Activated CD4-positive, alpha-beta T cell treated with anti-CD3 and anti-CD28 coated beads, Interleukin-2, amount 10 ng/mL, durations not matched to agents 24 days and 14 days (primary cell): ENCODE measurements around the gene WDR83. TPM values are rescaled to one million over a fixed set of nuclear protein-coding genes. Genes with fewer than 3 reads are reported as not detected.
"Not testable (repeated sequence)": the region's sequence is repeated elsewhere in the genome, so short reads cannot be mapped to it uniquely, and the experiment has no call there.

Source experiments
- DNase-seq: peaks from one replicate; pipeline ENCODE4 v3.0.0; 2022
- H3K27ac Mint-ChIP-seq: one replicate; pipeline ENCODE4 v1.8.0; 2022; ENCODE audit warnings: mild to moderate bottlenecking, mixed read lengths
- H3K27me3 Mint-ChIP-seq: one replicate; pipeline ENCODE4 v1.8.0; 2022; ENCODE audit warnings: mixed read lengths
- H3K36me3 Mint-ChIP-seq: one replicate; pipeline ENCODE4 v1.8.0; 2022; ENCODE audit warnings: low read depth, mild to moderate bottlenecking, mixed read lengths
- H3K4me1 Mint-ChIP-seq: one replicate; pipeline ENCODE4 v1.8.0; 2021; ENCODE audit warnings: mixed read lengths
- H3K4me3 Mint-ChIP-seq: one replicate; pipeline ENCODE4 v1.8.0; 2022; ENCODE audit warnings: mild to moderate bottlenecking, moderate library complexity, mixed read lengths
- H3K9me3 Mint-ChIP-seq: one replicate; pipeline ENCODE4 v1.8.0; 2021; ENCODE audit warnings: mixed read lengths
- intact Hi-C: fragments of 100-400 bp; cut with micrococcal nuclease; formaldehyde crosslinking; loops from one replicate; pipeline ENCODE4 v1.15.1; 2023
- total RNA-seq: library from RNA; stranded (reverse); gene quantifications from 2 replicates; pipeline ENCODE4 v1.2.3, GENCODE V29; 2022

Gene WDR83
- total RNA-seq: 21.7 and 27.1 TPM in 2 replicates

- intact Hi-C loops: loop anchor here (1.0 to 2.0 kb wide), 2 partner anchors 26 to 56 kb away; partner anchors contain the start of genes ZNF490 and ZNF791
- DNase-seq: peak; percentile 95
- H3K9me3 Mint-ChIP-seq: no peaks in the 10 kb centered on the region
- peak within 1 kb of the TSS; percentile 98 for H3K27ac Mint-ChIP-seq
- H3K36me3 Mint-ChIP-seq: peaks cover 38% of the 10 kb centered on the region
- peaks cover 41% of the 10 kb centered on the region for H3K4me1 Mint-ChIP-seq
- no peaks in the 10 kb centered on the region for H3K27me3 Mint-ChIP-seq
- peak within 1 kb of the TSS; percentile 92 for H3K4me3 Mint-ChIP-seq
Observed at GRCh38 chr19:12666265-12667048, at the start of gene WDR83, which contains the start of gene MAN2B1. Gene WDR83 (plus strand): TSS chr19:12666807. CDS start chr19:12669791, 2,984 bp downstream. Gene MAN2B1 (minus strand): TSS chr19:12666742. CDS start chr19:12666701, 41 bp downstream.

- Mint-ChIP-seq H3K27me3 (no peaks in the 10 kb centered on the region), H3K27ac (no peak overlapping the region), H3K4me1 (peaks cover 17% of the 10 kb centered on the region), H3K36me3 (peaks cover 58% of the 10 kb centered on the region), H3K9me3 (peaks cover 3% of the 10 kb centered on the region), H3K4me3 (no peak overlapping the region)
- DNase-seq: no peak
- intact Hi-C loops: no loop called here
Observed at GRCh38 chr19:12617646-12618045, 49.0 kb upstream of the WDR83 start.

- H3K27ac Mint-ChIP-seq, H3K4me3 Mint-ChIP-seq, DNase-seq, H3K4me1 Mint-ChIP-seq, H3K9me3 Mint-ChIP-seq, intact Hi-C loops, H3K27me3 Mint-ChIP-seq: not testable (repeated sequence)
- H3K36me3 Mint-ChIP-seq: peaks cover 65% of the 10 kb centered on the region
Observed at GRCh38 chr19:12621253-12622024, 45.2 kb upstream of the WDR83 start.

GRCh38 chr19:12623361-12624031 is 43.1 kb upstream of the WDR83 start:
- Mint-ChIP-seq H3K36me3 (peaks cover 74% of the 10 kb centered on the region), H3K9me3 (peaks cover 5% of the 10 kb centered on the region), H3K4me1 (no peaks in the 10 kb centered on the region), H3K4me3 (no peak overlapping the region), H3K27me3 (no peaks in the 10 kb centered on the region), H3K27ac (no peak overlapping the region)
- intact Hi-C loops: no loop called here
- no peak for DNase-seq

- H3K36me3 Mint-ChIP-seq: peaks cover 86% of the 10 kb centered on the region
- peaks cover 13% of the 10 kb centered on the region for H3K9me3 Mint-ChIP-seq
- intact Hi-C loops: no loop called here
- no peak for DNase-seq
- H3K4me3 Mint-ChIP-seq: no peak overlapping the region
- H3K27me3 Mint-ChIP-seq: no peaks in the 10 kb centered on the region
- H3K27ac Mint-ChIP-seq: no peak overlapping the region
- no peaks in the 10 kb centered on the region for H3K4me1 Mint-ChIP-seq
Observed at GRCh38 chr19:12626958-12627357, 39.6 kb upstream of the WDR83 start.

- H3K27me3 Mint-ChIP-seq: no peaks in the 10 kb centered on the region
Observed at GRCh38 chr19:12628040-12629022, 38.3 kb upstream of the WDR83 start.

GRCh38 chr19:12629215-12629614 is 37.4 kb upstream of the WDR83 start:
- no peak overlapping the region for H3K4me3 Mint-ChIP-seq
- peaks cover 13% of the 10 kb centered on the region for H3K9me3 Mint-ChIP-seq
- intact Hi-C loops: no loop called here
- no peaks in the 10 kb centered on the region for H3K4me1 Mint-ChIP-seq
- H3K36me3 Mint-ChIP-seq: peaks cover 88% of the 10 kb centered on the region
- no peaks in the 10 kb centered on the region for H3K27me3 Mint-ChIP-seq
- no peak overlapping the region for H3K27ac Mint-ChIP-seq
- no peak for DNase-seq

More at GRCh38 chr19:12628040-12629022, 38.3 kb upstream of the WDR83 start:
- H3K36me3 Mint-ChIP-seq: peaks cover 87% of the 10 kb centered on the region
- no peaks in the 10 kb centered on the region for H3K4me1 Mint-ChIP-seq
- DNase-seq: no peak
- H3K27ac Mint-ChIP-seq: no peak overlapping the region
- peaks cover 13% of the 10 kb centered on the region for H3K9me3 Mint-ChIP-seq
- H3K4me3 Mint-ChIP-seq: no peak overlapping the region
- intact Hi-C loops: no loop called here

GRCh38 chr19:12636631-12637030 is 30.0 kb upstream of the WDR83 start:
- Mint-ChIP-seq H3K36me3 (peaks cover 38% of the 10 kb centered on the region), H3K27ac (no peak overlapping the region), H3K9me3 (no peaks in the 10 kb centered on the region), H3K27me3 (no peaks in the 10 kb centered on the region), H3K4me1 (peaks cover 13% of the 10 kb centered on the region), H3K4me3 (no peak overlapping the region)
- intact Hi-C loops: no loop called here
- no peak for DNase-seq

GRCh38 chr19:12638611-12639182 is 27.9 kb upstream of the WDR83 start:
- Mint-ChIP-seq H3K27me3 (no peaks in the 10 kb centered on the region), H3K27ac (no peak overlapping the region), H3K36me3 (peaks cover 26% of the 10 kb centered on the region), H3K9me3 (no peaks in the 10 kb centered on the region), H3K4me1 (peaks cover 13% of the 10 kb centered on the region), H3K4me3 (no peak overlapping the region)
- DNase-seq: no peak
- intact Hi-C loops: no loop called here

GRCh38 chr19:12639901-12640613 is 26.6 kb upstream of the WDR83 start:
- H3K4me1 Mint-ChIP-seq: peaks cover 12% of the 10 kb centered on the region
- intact Hi-C loops: loop anchor here (1.0 to 2.0 kb wide), 2 partner anchors 27 to 32 kb away; partner anchors contain the start of genes MAN2B1 and WDR83
- peaks cover 21% of the 10 kb centered on the region for H3K36me3 Mint-ChIP-seq
- peak overlapping the region; percentile 60 for H3K27ac Mint-ChIP-seq
- H3K9me3 Mint-ChIP-seq: no peaks in the 10 kb centered on the region
- H3K27me3 Mint-ChIP-seq: no peaks in the 10 kb centered on the region
- peak; percentile 94 for DNase-seq
- H3K4me3 Mint-ChIP-seq: peak overlapping the region; percentile 61

- intact Hi-C loops: loop anchor here (2.0 kb wide), 1 partner anchor 25 kb away; the partner anchor contains the start of genes MAN2B1 and WDR83
Observed at GRCh38 chr19:12641456-12641855, 25.2 kb upstream of the WDR83 start.

GRCh38 chr19:12642506-12642905 is 24.1 kb upstream of the WDR83 start:
- Mint-ChIP-seq H3K4me1 (peaks cover 10% of the 10 kb centered on the region), H3K4me3 (no peak overlapping the region), H3K36me3 (peaks cover 25% of the 10 kb centered on the region), H3K27ac (no peak overlapping the region), H3K9me3 (no peaks in the 10 kb centered on the region), H3K27me3 (no peaks in the 10 kb centered on the region)
- intact Hi-C loops: no loop called here
- DNase-seq: no peak

More at GRCh38 chr19:12641456-12641855, 25.2 kb upstream of the WDR83 start:
- Mint-ChIP-seq H3K27me3 (no peaks in the 10 kb centered on the region), H3K4me3 (no peak overlapping the region), H3K27ac (no peak overlapping the region), H3K9me3 (no peaks in the 10 kb centered on the region), H3K4me1 (peaks cover 9% of the 10 kb centered on the region), H3K36me3 (peaks cover 23% of the 10 kb centered on the region)
- no peak for DNase-seq
